Measurements from ENCODE around the gene REV1.

DNA sequence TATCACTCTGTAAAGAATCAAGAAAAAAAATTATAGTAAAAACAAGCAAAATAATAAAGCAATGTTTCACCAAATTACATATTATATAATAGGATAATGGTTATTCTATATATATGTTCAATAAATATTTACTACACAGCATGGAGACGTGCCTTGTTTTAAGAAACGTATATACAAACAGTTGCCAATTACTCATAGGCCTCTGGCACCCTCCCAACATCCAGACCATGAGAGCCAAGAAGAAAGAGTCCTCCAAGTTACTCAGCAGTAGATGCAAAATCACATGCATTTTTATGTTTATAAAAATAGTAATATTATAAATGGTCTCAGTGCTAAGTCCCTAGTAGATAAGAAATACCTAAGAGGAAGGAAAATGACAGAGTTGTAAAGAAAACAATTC, 64.8 kb downstream of the REV1 start:
- TF ChIP-seq CREM (CRISPR knock-in tag; IDR thresholded peaks at IDR 0.05) = no peak
- TF ChIP-seq, protein P1, sequence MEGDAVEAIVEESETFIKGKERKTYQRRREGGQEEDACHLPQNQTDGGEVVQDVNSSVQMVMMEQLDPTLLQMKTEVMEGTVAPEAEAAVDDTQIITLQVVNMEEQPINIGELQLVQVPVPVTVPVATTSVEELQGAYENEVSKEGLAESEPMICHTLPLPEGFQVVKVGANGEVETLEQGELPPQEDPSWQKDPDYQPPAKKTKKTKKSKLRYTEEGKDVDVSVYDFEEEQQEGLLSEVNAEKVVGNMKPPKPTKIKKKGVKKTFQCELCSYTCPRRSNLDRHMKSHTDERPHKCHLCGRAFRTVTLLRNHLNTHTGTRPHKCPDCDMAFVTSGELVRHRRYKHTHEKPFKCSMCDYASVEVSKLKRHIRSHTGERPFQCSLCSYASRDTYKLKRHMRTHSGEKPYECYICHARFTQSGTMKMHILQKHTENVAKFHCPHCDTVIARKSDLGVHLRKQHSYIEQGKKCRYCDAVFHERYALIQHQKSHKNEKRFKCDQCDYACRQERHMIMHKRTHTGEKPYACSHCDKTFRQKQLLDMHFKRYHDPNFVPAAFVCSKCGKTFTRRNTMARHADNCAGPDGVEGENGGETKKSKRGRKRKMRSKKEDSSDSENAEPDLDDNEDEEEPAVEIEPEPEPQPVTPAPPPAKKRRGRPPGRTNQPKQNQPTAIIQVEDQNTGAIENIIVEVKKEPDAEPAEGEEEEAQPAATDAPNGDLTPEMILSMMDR (IDR thresholded peaks at IDR 0.05) = no peak

Data from WTC11 (cell line).